SJSA1 (cell line): Measurements from ENCODE around the gene ENOPH1. TPM values are rescaled to one million over a fixed set of nuclear protein-coding genes. Genes with fewer than 3 reads are reported as not detected.
"Not testable (repeated sequence)": the region's sequence is repeated elsewhere in the genome, so short reads cannot be mapped to it uniquely, and the experiment has no call there.

Experiments used
- DNase-seq, 2 experiments: peaks; one replicate each; pipeline ENCODE4 v3.0.0-alpha.2; 2015 to 2020; ENCODE audit warnings: low spot score in 2 of 2, low read depth in 1 of 2
- H3K27ac ChIP-seq: fragments of 250-450 bp; sonication (Bioruptor Pico); 2 replicates; pipeline ENCODE4 v1.5.1; 2020; ENCODE audit warnings: mild to moderate bottlenecking, moderate library complexity
- H3K27me3 ChIP-seq: fragments of 250-450 bp; sonication (Bioruptor Pico); replicated peaks from 2 replicates; pipeline ENCODE4 v1.5.1; 2020; ENCODE audit warnings: mild to moderate bottlenecking, moderate library complexity
- H3K36me3 ChIP-seq: fragments of 250-450 bp; sonication (Bioruptor Pico); 2 replicates; pipeline ENCODE4 v1.5.1; 2020; ENCODE audit warnings: mild to moderate bottlenecking
- H3K4me1 ChIP-seq: fragments of 250-450 bp; sonication (Bioruptor Pico); replicated peaks from 2 replicates; pipeline ENCODE4 v1.6.1; 2021; ENCODE audit warnings: mild to moderate bottlenecking
- H3K4me3 ChIP-seq: fragments of 250-450 bp; sonication (Bioruptor Pico); 2 replicates; pipeline ENCODE4 v1.5.1; 2020; ENCODE audit warnings: mild to moderate bottlenecking
- H3K9me3 ChIP-seq: fragments of 250-450 bp; sonication (Bioruptor Pico); replicated peaks from 2 replicates; pipeline ENCODE4 v1.5.1; 2020; ENCODE audit warnings: mild to moderate bottlenecking
- total RNA-seq: library from RNA; depleted of rRNA; stranded (reverse); fragments of >200 nt; shearing (Covaris generic); gene quantifications from 2 replicates; pipeline ENCODE4 v1.2.3, GENCODE V29; 2014

ENOPH1 gene
- total RNA-seq, 1 experiment from 2014 or later: 87.5 TPM

- not testable (repeated sequence) for DNase-seq, H3K27me3 ChIP-seq, H3K27ac ChIP-seq, H3K4me1 ChIP-seq, H3K36me3 ChIP-seq, H3K9me3 ChIP-seq, H3K4me3 ChIP-seq
These were observed 15.3 kb upstream of the ENOPH1 start for GRCh38 chr4:82415061-82415460.

DNA sequence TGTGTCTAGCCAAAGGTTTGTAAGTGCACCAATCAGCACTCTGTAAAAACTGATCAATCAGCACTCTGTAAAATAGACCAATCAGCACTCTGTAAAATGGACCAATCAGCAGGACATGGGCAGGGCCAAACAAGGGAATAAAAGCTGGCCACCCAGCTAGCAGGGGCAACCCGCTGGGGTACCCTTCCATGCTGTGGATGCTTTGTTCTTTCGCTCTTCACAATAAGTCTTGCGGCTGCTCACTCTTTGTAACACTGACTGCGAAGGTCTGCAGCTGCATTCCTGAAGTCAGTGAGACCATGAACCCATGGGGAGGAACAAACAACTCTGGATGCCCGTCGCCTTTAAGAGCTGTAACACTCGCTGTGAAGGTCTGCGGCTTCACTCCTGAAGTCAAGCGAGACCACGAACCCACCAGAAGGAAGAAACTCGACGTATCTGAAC lies 14.4 kb upstream of the ENOPH1 start:
- H3K36me3 ChIP-seq: no peaks in the 10 kb centered on the region
- no peak overlapping the region for H3K27ac ChIP-seq
- no peaks in the 10 kb centered on the region for H3K27me3 ChIP-seq
- H3K9me3 ChIP-seq: no peaks in the 10 kb centered on the region
- peaks cover 3% of the 10 kb centered on the region; the same call in 1 of the 2 replicates for H3K4me1 ChIP-seq
- no peak for DNase-seq
- H3K4me3 ChIP-seq: no peak overlapping the region

DNA sequence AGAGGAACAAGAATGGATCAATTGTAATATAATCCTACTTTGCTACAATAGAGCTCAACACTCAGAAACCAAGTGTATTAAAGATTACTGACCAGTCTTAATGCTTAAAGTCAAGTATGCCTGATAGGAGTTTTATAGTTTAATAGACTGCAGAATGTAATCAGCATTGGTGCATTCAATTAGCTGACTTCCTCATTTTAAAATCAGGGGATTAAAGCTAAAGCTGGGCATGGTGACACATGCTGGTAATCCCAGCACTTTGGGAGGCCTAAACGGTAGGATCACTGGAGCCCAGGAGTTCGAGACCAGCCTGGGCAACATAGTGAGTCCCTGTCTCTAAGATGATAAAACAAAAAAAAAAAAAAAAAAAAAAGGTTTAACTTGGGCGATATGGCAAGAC lies 10.9 kb upstream of the ENOPH1 start:
- H3K27me3 ChIP-seq: no peaks in the 10 kb centered on the region
- H3K4me3 ChIP-seq: no peak overlapping the region
- no peak for DNase-seq
- no peaks in the 10 kb centered on the region for H3K9me3 ChIP-seq
- peaks cover 21% of the 10 kb centered on the region for H3K36me3 ChIP-seq
- no peak overlapping the region for H3K27ac ChIP-seq
- peaks cover 13% of the 10 kb centered on the region for H3K4me1 ChIP-seq

- DNase-seq: peak in 1 of 2 experiments; percentile 7
- no peak overlapping the region for H3K27ac ChIP-seq
- no peaks in the 10 kb centered on the region for H3K9me3 ChIP-seq
- H3K36me3 ChIP-seq: peaks cover 47% of the 10 kb centered on the region
- no peaks in the 10 kb centered on the region for H3K27me3 ChIP-seq
- H3K4me1 ChIP-seq: peaks cover 37% of the 10 kb centered on the region
- no peak overlapping the region for H3K4me3 ChIP-seq
These were observed 8.4 kb upstream of the ENOPH1 start for GRCh38 chr4:82421796-82422560.

DNA sequence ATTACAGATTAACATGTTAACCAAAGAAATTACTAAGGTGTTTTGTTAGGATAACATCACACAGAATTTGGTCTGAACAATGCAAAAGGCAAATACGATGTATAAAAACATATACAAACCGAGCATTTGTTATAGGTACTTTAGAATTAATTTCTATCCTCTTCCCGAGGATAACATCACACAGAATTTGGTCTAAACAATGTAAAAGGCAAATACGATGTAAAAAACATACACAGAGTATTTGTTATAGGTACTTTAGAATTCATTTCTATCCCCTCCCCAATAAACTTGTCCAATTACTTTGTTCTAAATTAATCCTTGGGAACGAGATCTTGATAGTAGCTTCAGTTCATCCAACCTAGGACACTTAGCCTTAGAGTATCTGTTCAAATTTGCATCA lies 7.8 kb upstream of the ENOPH1 start:
- Histone ChIP-seq H3K36me3 (peaks cover 53% of the 10 kb centered on the region), H3K9me3 (no peaks in the 10 kb centered on the region), H3K27ac (no peak overlapping the region), H3K4me3 (no peak overlapping the region), H3K4me1 (peaks cover 41% of the 10 kb centered on the region), H3K27me3 (no peaks in the 10 kb centered on the region)
- no peak for DNase-seq

DNA sequence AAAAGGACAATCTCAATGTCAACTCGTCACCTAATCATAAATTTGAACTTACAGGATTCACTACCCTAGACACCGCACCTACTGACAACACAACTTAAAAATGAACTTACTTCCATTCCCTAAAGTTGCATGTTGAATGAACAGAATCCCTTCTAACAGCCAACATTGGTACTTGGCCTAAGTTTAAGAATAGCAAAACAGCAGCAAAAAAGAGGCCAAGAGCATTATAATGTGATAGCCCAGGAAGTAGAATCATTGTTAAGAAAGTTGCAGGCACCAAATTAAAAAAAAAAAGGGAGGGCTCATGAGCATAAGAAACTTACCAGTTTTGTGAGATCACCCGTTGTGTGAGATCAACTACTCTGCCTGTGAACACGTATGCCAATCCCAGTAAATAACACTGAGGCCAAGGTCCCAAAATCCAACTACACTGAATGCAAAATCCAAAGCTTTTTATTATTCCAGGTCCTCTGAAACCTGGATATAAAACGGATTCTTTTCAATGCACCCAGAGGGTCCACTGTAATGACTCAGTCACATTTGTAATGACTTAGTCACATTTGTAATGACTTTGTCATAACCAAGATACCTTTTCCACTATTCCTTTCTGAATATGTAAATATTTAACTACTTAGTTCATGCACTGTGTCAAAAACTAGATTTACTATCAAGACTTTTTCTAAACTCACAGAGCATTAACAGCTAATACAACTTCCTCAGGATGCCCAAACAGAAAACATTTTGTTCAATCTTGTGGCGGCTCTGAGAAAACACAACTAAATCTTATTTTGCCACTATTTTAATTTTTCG lies 6.9 kb upstream of the ENOPH1 start:
- Histone ChIP-seq H3K9me3 (no peaks in the 10 kb centered on the region), H3K36me3 (peaks cover 61% of the 10 kb centered on the region), H3K27ac (peak overlapping the region; percentile 34), H3K4me1 (peaks cover 41% of the 10 kb centered on the region), H3K4me3 (no peak overlapping the region), H3K27me3 (no peaks in the 10 kb centered on the region)
- peak in 1 of 2 experiments; percentile 66 for DNase-seq

DNA sequence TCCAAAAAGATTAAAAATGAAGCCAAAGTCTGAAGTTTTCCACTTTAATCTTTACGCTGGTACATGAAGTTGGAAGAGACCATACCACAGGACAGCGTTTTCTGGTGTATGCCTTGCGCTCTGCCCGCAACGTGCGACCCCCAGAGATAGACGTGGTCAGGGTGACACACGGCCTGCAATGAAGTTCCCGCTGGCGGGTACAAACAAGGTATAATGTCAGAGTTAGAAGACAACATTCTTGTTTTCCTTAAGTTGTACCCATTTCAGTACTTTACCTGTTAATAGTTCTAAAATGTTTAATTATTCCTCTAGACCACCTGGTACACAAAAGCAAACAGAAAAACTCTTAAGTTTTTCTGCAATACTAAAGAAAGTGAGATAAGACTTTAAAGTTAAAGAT lies 4.9 kb upstream of the ENOPH1 start:
- H3K4me1 ChIP-seq: peaks cover 41% of the 10 kb centered on the region
- no peak for DNase-seq
- H3K4me3 ChIP-seq: no peak overlapping the region
- peaks cover 77% of the 10 kb centered on the region for H3K36me3 ChIP-seq
- no peaks in the 10 kb centered on the region for H3K9me3 ChIP-seq
- H3K27me3 ChIP-seq: no peaks in the 10 kb centered on the region
- no peak overlapping the region for H3K27ac ChIP-seq

DNA sequence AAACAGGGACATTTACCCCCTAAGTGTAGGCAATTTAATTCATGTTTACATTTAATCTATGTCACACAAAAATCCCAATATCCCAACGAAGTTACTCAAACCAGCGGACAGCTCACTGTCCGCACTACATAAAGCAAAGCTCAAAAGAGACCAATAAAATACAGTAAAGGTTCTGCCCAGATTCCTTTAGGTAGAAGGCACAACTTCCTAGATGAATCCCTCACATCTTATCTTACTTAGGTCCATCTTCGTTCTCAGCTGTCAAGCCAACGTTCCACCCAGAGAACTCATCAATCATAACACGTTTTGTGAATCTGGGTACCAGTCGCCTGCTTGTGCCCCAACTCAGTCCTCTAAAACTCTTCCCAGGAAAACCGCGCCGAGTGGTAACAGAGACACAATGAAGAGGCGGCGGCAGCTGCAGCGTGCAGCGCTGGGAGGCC lies 1.8 kb upstream of the ENOPH1 start:
- Histone ChIP-seq H3K4me3 (peak overlapping the region; percentile 69), H3K27me3 (no peaks in the 10 kb centered on the region), H3K36me3 (peaks cover 65% of the 10 kb centered on the region), H3K4me1 (peaks cover 38% of the 10 kb centered on the region), H3K27ac (peak overlapping the region; percentile 96), H3K9me3 (no peaks in the 10 kb centered on the region)
- no peak for DNase-seq

- peak; percentile 91 to 98 for DNase-seq
- Histone ChIP-seq H3K4me1 (peaks cover 32% of the 10 kb centered on the region), H3K27ac (peak overlapping the region; percentile 96), H3K36me3 (peaks cover 59% of the 10 kb centered on the region), H3K9me3 (no peaks in the 10 kb centered on the region), H3K27me3 (no peaks in the 10 kb centered on the region), H3K4me3 (peak overlapping the region; percentile 69)
These were observed 1.2 kb upstream of the ENOPH1 start for GRCh38 chr4:82428969-82429727.

GRCh38 chr4:82429728-82430192 lies 630 bp upstream of the ENOPH1 start:
- peak overlapping the region; percentile 69 for H3K4me3 ChIP-seq
- no peaks in the 10 kb centered on the region for H3K27me3 ChIP-seq
- H3K36me3 ChIP-seq: peaks cover 53% of the 10 kb centered on the region
- H3K4me1 ChIP-seq: peaks cover 30% of the 10 kb centered on the region
- peak overlapping the region; percentile 96 for H3K27ac ChIP-seq
- DNase-seq: no peak
- H3K9me3 ChIP-seq: no peaks in the 10 kb centered on the region

DNA sequence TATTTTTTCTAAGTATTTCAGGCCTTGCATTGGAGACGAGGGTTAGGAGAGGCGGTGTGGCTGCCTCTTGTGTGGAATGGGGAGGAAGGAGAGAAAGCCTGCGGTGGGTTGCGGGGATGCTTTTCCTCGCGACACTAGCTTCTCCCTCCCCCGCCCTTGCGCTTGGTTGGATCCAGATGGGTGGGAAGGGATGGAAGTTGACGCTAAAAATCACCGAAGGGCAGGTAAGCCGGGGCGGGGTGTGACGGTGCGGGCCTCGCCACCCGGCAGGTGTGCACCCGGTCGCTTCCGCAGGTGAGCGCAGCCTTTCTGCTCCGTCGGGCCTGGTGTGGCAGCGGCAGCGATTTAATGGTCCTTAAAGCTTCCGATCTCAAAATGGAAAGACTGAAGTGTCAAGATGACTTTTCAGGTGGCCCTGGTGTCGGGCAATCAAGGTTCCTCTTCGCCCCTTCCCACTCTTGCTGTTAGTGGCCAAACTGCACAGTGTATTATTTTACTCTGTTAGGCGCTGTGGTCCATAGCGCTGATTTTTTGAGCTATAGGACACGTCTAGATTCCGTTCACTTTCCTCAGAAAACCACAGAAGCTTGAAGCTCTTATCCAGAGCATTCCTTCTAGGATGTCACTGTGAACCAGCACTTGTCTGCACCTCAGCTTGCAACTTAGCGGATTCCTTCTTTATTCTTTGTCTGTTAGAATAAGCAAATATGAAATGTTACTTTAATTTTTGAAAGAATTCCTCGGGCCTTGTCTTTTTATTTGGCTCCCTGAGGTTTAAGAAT lies 765 bp downstream of the ENOPH1 start:
- Histone ChIP-seq H3K36me3 (peaks cover 43% of the 10 kb centered on the region), H3K9me3 (no peaks in the 10 kb centered on the region), H3K27ac (peak overlapping the region; percentile 96), H3K4me1 (peaks cover 16% of the 10 kb centered on the region), H3K27me3 (no peaks in the 10 kb centered on the region), H3K4me3 (peak overlapping the region; percentile 69)
- DNase-seq: peak in 1 of 2 experiments; percentile 18

GRCh38 chr4:82431831-82432230 lies 1.4 kb downstream of the ENOPH1 start:
- no peak overlapping the region for H3K4me3 ChIP-seq

DNA sequence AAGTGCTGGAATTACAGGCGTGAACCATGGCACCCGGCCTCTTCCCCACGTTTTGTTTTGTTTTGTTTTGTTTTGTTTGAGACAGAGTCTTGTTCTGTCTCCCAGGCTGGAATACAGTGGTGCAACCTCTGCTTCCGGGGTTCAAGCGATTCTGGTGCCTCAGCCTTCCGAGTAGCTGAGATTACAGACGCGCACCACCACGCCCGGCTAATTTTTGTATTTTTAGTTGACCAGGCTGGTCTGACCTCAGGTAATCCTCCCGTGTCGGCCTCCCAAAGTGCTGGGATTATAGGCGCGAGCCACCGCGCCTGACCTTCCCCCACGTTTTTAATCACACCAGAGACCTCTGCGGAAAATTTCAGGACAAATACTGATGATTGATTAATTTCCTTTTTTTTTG lies 2.2 kb downstream of the ENOPH1 start:
- no peak for DNase-seq
- Histone ChIP-seq H3K4me1 (0 out of 2 replicates have a peak, but pooled peaks cover 3% of the 10 kb centered on the region), H3K36me3 (peaks cover 28% of the 10 kb centered on the region), H3K27me3 (no peaks in the 10 kb centered on the region), H3K27ac (no peak overlapping the region), H3K9me3 (no peaks in the 10 kb centered on the region), H3K4me3 (no peak overlapping the region)

More at GRCh38 chr4:82431831-82432230, 1.4 kb downstream of the ENOPH1 start:
- Histone ChIP-seq H3K4me1 (peaks cover 9% of the 10 kb centered on the region), H3K9me3 (no peaks in the 10 kb centered on the region), H3K27me3 (no peaks in the 10 kb centered on the region), H3K27ac (no peak overlapping the region), H3K36me3 (peaks cover 36% of the 10 kb centered on the region)
- DNase-seq: no peak
